MM.1S (cell line): Measurements from ENCODE around the gene MAGI1.
"Not testable (repeated sequence)": the region's sequence is repeated elsewhere in the genome, so short reads cannot be mapped to it uniquely, and the experiment has no call there.

Source experiments
- DNase-seq: peaks from one replicate; pipeline ENCODE4 v3.0.0-alpha.2; 2015
- H2AFZ ChIP-seq: fragments of 300-600 bp; sonication (generic); 2 replicates; pipeline ENCODE4 v1.6.0; 2016; ENCODE audit warnings: antibody characterized with exemption, low read length
- H3F3A ChIP-seq: fragments of 300-600 bp; sonication (generic); 2 replicates; pipeline ENCODE4 v1.6.1; 2016; ENCODE audit warnings: mild to moderate bottlenecking, antibody characterized with exemption, low read length, moderate library complexity, mixed read lengths; ENCODE audit not compliant: insufficient read depth
- H3K27ac ChIP-seq: fragments of 300-600 bp; sonication (generic); 2 replicates; pipeline ENCODE4 v1.5.1; 2016; ENCODE audit warnings: mild to moderate bottlenecking, low read length
- H3K27me3 ChIP-seq: fragments of 300-600 bp; sonication (generic); replicated peaks from 2 replicates; pipeline ENCODE4 v1.6.0; 2016; ENCODE audit warnings: low read length; ENCODE audit not compliant: insufficient read depth
- H3K36me3 ChIP-seq: fragments of 300-600 bp; sonication (generic); replicated peaks from 2 replicates; pipeline ENCODE4 v1.6.1; 2016; ENCODE audit warnings: mild to moderate bottlenecking, low read length, mixed read lengths; ENCODE audit not compliant: insufficient read depth
- H3K4me1 ChIP-seq: fragments of 300-600 bp; sonication (generic); 2 replicates; pipeline ENCODE4 v1.6.1; 2016; ENCODE audit warnings: low read length, mixed read lengths
- H3K4me2 ChIP-seq: fragments of 300-600 bp; sonication (generic); 2 replicates; pipeline ENCODE4 v1.6.0; 2016; ENCODE audit warnings: low read depth, low read length
- H3K4me3 ChIP-seq: fragments of 300-600 bp; sonication (generic); 2 replicates; pipeline ENCODE4 v1.5.1; 2016; ENCODE audit warnings: low read length, mixed read lengths
- H3K79me2 ChIP-seq: fragments of 300-600 bp; sonication (generic); 2 replicates; pipeline ENCODE4 v1.6.1; 2016; ENCODE audit warnings: mixed run types, low read length, mixed read lengths
- H3K9ac ChIP-seq: fragments of 300-600 bp; sonication (generic); 2 replicates; pipeline ENCODE4 v1.6.1; 2016; ENCODE audit warnings: low read length, mixed read lengths
- H3K9me2 ChIP-seq: fragments of 300-600 bp; sonication (generic); replicated peaks from 2 replicates; pipeline ENCODE4 v1.6.1; 2016; ENCODE audit warnings: mild to moderate bottlenecking, low read length, mixed read lengths; ENCODE audit not compliant: insufficient read depth
- H3K9me3 ChIP-seq: fragments of 300-600 bp; sonication (generic); replicated peaks from 2 replicates; pipeline ENCODE4 v1.6.1; 2016; ENCODE audit warnings: mild to moderate bottlenecking, low read length, mixed read lengths; ENCODE audit not compliant: insufficient read depth
- H4K20me1 ChIP-seq: fragments of 300-600 bp; sonication (generic); 2 replicates; pipeline ENCODE4 v1.6.1; 2016; ENCODE audit warnings: mild to moderate bottlenecking, low read length, moderate library complexity, mixed read lengths; ENCODE audit not compliant: insufficient read depth
- EZH2 ChIP-seq: fragments of 300-600 bp; sonication (generic); optimal IDR thresholded peaks from 2 replicates; pipeline ENCODE3; 2017; ENCODE audit warnings: low read depth, mild to moderate bottlenecking, antibody characterized with exemption, low read length, mixed read lengths
- EZH2phosphoT487 ChIP-seq: fragments of 300-600 bp; sonication (generic); IDR thresholded peaks from 2 replicates; pipeline ENCODE4 v1.6.1; 2018; ENCODE audit warnings: antibody characterized with exemption, low read length
- TF ChIP-seq, protein P1 (sequence below): fragments of 300-600 bp; sonication (generic); IDR thresholded peaks from 2 replicates; pipeline ENCODE4 v1.5.1; 2016; ENCODE audit warnings: antibody characterized with exemption, low read length, mixed read lengths

MAGI1 gene

GRCh38 chr3:66029443-66029842 lies 9.3 kb downstream of the MAGI1 start:
- H3K4me1 ChIP-seq, result no peaks in the 10 kb centered on the region
- H3K27ac ChIP-seq, result no peak overlapping the region
- no peaks in the 10 kb centered on the region for H3K36me3 ChIP-seq
- no peak for DNase-seq
- no peak overlapping the region for H2AFZ ChIP-seq
- no peak overlapping the region for H3K4me3 ChIP-seq
- TF ChIP-seq, protein P1, sequence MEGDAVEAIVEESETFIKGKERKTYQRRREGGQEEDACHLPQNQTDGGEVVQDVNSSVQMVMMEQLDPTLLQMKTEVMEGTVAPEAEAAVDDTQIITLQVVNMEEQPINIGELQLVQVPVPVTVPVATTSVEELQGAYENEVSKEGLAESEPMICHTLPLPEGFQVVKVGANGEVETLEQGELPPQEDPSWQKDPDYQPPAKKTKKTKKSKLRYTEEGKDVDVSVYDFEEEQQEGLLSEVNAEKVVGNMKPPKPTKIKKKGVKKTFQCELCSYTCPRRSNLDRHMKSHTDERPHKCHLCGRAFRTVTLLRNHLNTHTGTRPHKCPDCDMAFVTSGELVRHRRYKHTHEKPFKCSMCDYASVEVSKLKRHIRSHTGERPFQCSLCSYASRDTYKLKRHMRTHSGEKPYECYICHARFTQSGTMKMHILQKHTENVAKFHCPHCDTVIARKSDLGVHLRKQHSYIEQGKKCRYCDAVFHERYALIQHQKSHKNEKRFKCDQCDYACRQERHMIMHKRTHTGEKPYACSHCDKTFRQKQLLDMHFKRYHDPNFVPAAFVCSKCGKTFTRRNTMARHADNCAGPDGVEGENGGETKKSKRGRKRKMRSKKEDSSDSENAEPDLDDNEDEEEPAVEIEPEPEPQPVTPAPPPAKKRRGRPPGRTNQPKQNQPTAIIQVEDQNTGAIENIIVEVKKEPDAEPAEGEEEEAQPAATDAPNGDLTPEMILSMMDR, result no peak
- TF ChIP-seq EZH2 (no peak), EZH2phosphoT487 (no peak)
- no peaks in the 10 kb centered on the region for H3K9me2 ChIP-seq
- H3K79me2 ChIP-seq, result no peaks in the 10 kb centered on the region; the same call in 1 of the 2 replicates
- H3F3A ChIP-seq, result no peaks in the 10 kb centered on the region
- no peaks in the 10 kb centered on the region for H3K9me3 ChIP-seq
- no peak overlapping the region for H3K9ac ChIP-seq
- H3K27me3 ChIP-seq, result no peaks in the 10 kb centered on the region
- no peaks in the 10 kb centered on the region for H4K20me1 ChIP-seq
- H3K4me2 ChIP-seq, result no peak overlapping the region

DNA sequence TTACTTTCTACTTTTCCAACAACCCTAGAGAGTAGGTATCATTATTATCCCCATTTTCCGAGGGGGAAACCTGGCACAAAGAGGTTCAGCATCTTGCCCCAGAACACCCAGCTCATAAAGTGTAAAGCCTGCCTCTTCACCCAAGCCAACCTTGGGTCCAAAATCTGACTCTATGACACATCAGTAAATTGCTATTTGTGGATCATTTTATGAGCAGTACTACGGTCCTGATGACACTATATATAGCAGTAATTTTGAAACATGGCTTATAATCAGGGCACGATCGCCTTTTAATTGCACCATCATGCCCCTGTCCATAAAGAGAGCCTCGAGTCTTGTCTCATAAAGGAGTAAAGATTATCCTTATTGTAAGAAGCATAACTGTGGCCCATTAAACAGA lies 9.7 kb downstream of the MAGI1 start:
- H3K4me2 ChIP-seq, result no peak overlapping the region
- no peak for DNase-seq
- H4K20me1 ChIP-seq, result no peaks in the 10 kb centered on the region
- H3K27me3 ChIP-seq, result no peaks in the 10 kb centered on the region
- no peak overlapping the region for H2AFZ ChIP-seq
- H3K36me3 ChIP-seq, result no peaks in the 10 kb centered on the region
- H3F3A ChIP-seq, result no peaks in the 10 kb centered on the region
- H3K4me1 ChIP-seq, result no peaks in the 10 kb centered on the region
- TF ChIP-seq EZH2phosphoT487, result no peak
- TF ChIP-seq, protein P1, result no peak
- no peak for TF ChIP-seq EZH2
- H3K4me3 ChIP-seq, result no peak overlapping the region
- no peaks in the 10 kb centered on the region; the same call in 1 of the 2 replicates for H3K79me2 ChIP-seq
- H3K9me2 ChIP-seq, result no peaks in the 10 kb centered on the region
- H3K9ac ChIP-seq, result no peak overlapping the region
- no peaks in the 10 kb centered on the region for H3K9me3 ChIP-seq
- H3K27ac ChIP-seq, result no peak overlapping the region

- Histone ChIP-seq H3K9me2 (no peaks in the 10 kb centered on the region), H3K79me2 (peaks cover 4% of the 10 kb centered on the region; the same call in 1 of the 2 replicates), H3K27me3 (no peaks in the 10 kb centered on the region), H3K4me3 (no peak overlapping the region), H3F3A (no peaks in the 10 kb centered on the region), H3K4me1 (no peaks in the 10 kb centered on the region), H3K4me2 (no peak overlapping the region), H4K20me1 (no peaks in the 10 kb centered on the region), H3K9ac (no peak overlapping the region), H3K9me3 (no peaks in the 10 kb centered on the region), H3K36me3 (no peaks in the 10 kb centered on the region), H2AFZ (no peak overlapping the region), H3K27ac (no peak overlapping the region)
- no peak for DNase-seq
- TF ChIP-seq, protein P1, result no peak
- no peak for TF ChIP-seq EZH2
- TF ChIP-seq EZH2phosphoT487, result no peak
These were observed 10.3 kb downstream of the MAGI1 start for GRCh38 chr3:66028457-66028856.

DNA sequence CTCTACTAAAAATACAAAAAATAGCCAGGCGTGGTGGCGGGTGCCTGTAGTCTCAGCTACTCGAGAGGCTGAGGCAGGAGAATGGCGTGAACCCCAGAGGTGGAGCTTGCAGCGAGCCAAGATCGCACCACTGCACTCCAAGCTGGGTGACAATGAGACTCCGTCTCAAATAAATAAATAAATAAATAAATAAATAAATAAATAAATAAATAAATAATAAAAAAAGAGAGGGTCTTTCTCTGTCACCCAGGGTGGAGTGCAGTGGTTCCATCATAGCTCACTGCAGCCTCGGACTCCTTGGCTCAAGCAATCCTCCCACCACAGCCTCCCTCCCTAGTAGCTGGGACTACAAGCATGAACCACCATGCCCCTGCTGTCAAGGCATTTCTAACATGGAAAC lies 11.6 kb downstream of the MAGI1 start:
- not testable (repeated sequence) for H3K4me1 ChIP-seq, H3K27ac ChIP-seq, H3F3A ChIP-seq, H3K4me3 ChIP-seq, H3K9ac ChIP-seq, H4K20me1 ChIP-seq, H3K27me3 ChIP-seq, H3K9me2 ChIP-seq, DNase-seq, H3K4me2 ChIP-seq, H3K79me2 ChIP-seq, H3K9me3 ChIP-seq, H3K36me3 ChIP-seq, H2AFZ ChIP-seq
